HG03565 (cell line): ENCODE results near the gene POSTN.

ENCODE experiments used
- ATAC-seq: cut with Tn5 transposase; IDR thresholded peaks from one replicate; pipeline ENCODE4 v1.9.1; 2021; ENCODE audit warnings: mild to moderate bottlenecking, moderate library complexity; ENCODE audit not compliant: unreplicated experiment

Gene POSTN, protein sequence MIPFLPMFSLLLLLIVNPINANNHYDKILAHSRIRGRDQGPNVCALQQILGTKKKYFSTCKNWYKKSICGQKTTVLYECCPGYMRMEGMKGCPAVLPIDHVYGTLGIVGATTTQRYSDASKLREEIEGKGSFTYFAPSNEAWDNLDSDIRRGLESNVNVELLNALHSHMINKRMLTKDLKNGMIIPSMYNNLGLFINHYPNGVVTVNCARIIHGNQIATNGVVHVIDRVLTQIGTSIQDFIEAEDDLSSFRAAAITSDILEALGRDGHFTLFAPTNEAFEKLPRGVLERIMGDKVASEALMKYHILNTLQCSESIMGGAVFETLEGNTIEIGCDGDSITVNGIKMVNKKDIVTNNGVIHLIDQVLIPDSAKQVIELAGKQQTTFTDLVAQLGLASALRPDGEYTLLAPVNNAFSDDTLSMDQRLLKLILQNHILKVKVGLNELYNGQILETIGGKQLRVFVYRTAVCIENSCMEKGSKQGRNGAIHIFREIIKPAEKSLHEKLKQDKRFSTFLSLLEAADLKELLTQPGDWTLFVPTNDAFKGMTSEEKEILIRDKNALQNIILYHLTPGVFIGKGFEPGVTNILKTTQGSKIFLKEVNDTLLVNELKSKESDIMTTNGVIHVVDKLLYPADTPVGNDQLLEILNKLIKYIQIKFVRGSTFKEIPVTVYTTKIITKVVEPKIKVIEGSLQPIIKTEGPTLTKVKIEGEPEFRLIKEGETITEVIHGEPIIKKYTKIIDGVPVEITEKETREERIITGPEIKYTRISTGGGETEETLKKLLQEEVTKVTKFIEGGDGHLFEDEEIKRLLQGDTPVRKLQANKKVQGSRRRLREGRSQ

DNA sequence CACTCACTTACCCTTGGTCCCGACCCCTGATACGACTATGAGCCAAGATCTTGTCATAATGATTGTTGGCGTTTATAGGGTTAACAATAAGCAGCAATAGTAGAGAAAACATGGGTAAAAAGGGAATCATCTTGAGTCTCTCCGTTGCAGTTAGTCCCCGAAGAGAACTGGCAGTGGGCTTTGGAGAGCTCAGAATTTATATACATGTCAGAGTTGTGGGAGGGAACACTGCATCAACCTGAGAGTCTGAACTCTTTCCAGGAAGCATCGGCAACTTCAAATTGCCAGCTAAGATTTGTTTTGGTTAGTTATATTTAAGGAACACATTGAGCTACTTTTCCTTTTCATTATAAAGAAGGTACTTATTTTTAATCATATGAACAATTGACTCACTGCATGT is at the start of gene POSTN:
TSS of gene POSTN (minus strand) at position 172 of the 400 bp plus-strand sequence. CDS start at position 130, 42 bp downstream.
- ATAC-seq = no peak

DNA sequence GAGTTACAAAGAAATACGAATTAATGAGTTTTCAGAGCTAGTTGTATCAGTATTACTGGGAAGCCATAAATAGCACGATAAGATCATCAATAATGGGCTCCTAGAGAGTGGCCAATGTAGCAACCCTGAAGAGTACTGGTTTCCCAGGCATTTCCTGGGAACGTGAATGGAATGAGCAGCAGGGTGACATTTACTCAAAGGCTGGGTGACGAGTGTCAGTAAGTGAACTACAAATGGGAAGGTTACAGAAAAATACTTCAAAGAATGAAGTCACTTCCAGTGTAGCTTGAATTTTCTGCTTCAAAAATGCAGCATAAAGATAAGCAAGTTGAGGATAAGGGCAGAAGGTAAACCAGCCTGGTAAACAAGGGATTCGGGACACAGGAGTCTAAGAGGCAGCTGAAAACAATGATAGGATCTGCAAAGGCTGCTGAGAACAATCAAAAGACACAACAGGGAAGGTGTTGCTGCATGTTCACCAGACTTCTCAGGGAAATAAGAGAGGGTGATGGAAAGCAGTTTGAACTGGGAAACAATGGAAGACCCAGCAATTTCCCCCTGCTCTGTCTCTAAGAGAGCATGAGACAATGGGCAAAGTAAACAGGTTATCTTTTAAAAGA is 48.6 kb upstream of the POSTN start:
- no peak for ATAC-seq

DNA sequence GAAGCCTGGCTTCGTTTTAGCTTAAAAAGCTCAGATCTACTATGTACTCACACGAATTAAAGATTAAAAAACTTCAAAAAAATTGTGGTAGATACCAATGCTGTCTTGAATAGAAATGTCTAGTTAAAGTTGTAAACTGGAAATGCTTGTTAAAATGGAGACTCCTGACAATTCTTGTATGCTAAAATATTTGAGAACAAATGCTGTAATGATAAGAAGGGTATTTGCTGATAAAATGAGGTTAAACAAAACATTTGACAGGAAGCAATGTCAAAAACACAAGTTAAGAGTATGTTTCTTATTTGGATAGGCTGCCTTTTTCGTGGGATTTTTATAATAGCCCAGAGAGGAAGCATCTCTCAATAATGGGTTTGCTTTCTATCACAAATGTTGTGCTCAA is 48.0 kb upstream of the POSTN start:
- no peak for ATAC-seq

DNA sequence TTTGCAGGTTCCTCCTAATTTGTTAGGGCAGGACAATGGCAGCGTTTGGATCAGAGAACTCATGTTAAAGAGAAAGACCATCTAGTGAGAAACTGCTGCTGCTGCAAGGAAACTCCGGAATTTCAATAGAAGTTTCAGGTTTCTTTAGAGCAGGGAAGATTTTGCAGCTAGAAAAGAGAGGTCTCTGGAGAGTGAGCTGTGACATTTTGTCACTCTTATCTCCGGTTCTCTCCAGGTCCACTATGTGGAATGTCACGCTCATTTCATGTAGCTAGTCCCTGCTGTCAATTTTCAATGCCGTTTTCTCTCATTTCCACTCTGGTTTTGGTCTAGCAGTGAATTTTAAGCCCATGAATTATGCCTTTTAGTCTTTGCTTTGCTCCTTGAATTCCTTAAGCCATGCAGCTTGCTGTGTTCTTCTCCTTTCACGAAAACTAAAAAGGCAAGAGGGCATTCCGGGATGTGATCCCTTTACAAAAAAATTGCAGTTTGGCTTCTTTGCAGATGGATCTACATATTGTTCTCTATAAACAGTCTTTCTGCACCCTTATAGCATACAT is 46.7 kb upstream of the POSTN start:
- ATAC-seq = no peak

DNA sequence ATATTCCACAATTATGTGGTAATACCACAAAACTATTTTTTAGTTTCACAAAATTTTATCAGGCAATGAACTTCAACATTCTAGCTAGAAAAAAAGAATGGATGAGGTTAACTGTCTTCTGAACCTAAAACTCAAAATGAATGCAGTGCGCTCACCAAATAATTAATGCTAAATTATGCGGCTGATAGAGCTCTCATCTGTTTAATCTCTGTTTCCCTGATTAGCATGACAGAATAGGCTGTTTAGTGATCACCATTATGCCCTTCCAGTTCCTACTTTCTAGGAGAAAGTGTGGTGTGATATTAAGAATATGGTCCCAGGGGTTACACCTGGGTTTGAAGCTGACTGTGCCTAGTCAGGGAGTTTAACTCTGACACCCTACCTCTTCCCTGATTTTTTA is 42.8 kb upstream of the POSTN start:
- no peak for ATAC-seq

DNA sequence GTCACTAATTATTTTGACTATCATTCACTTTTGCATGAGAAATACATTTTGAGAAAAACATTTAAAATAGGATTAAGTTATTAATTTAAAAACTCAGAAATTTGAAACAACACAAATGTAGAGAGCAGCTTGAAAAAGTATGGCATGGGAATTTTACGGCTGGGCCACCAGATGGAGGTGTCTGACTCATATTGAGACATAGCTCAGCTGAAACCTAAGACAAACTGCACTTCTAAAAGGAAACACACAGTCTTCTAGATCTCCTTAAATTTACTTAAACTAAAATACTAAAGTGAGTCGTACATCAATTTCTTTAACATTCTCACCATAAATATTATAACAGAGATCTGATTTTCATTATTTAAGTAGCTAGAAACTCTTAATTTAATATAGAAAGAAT is 41.9 kb upstream of the POSTN start:
- no peak for ATAC-seq

DNA sequence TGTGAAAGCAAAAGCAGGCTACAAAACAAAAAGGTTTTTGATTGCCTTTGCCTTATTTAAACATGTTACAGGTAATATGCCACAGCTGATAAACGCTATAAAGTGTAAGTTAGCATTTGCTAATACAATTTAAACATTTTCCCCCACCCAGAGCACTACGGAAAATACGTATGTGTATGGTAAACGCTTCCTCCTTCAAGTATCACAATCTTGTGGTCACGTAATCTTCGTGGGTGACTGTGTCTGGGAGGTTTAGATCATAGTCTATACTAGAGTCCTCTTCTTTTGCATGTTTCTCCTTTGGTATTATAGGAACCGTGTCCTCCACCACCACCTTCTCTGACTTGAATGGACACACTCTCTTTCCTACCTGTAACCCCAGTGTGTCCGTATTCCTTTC is 38.1 kb upstream of the POSTN start:
- ATAC-seq = no peak

DNA sequence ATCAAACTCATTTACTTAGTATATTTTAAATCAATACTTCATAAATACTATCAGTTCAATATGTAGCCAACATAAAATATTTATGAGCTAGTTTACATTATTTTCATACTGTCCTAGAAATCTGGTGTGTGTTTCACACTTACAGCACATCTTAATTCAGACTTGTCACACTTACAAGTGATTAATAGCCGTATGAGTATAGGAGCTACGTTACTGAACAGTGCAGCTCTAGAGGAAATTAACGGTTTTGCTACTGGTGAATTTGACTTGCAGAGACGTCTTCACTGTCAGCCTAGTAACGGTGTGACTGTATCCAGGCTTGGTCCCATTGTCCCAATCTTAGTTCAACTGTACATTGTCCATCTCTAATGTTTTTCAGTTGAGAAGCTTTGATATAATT is 33.7 kb upstream of the POSTN start:
- ATAC-seq = no peak

DNA sequence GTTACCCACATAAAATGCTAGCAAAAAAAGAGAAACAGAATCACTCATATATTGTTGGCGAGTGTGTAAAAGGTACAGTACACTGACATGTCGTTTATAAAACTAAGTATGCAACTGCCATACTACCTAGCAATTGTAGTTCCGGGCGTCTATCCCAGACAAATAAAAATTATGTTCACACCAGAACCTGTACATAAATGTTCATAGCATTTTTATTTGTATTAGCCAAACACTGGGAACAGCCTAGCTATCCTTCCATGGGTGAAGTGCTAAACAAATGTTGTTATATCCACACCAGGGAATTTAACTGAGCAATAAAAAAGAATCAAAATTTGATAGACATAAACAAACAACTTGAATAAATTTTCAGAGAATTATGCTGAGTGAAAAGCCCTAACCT is 28.9 kb upstream of the POSTN start:
- no peak for ATAC-seq

DNA sequence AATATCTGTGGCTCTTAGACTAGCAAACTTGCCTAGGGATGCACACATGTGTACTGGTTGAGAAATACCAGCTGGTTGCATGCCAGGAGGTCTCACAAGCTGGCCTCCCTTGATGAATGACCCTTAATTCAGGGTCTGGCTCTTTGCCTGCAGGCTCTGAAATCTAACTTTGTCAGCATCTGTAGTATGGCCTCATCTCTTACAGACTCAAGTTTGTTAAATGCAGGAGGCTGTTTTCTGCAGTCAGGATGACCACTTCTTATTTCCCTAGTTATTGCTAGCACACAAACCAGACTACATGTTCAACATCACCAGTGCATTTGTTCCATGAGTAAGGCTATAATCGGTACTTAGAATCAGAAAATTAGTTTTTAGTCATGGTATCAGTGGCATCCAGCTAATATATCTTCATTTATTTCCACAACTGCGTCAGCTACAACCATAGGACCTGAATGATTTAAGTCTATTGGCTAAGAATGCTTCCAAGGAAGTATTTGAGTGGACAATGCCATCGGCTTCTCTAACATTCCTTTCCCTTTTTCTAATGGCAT is 23.3 kb upstream of the POSTN start:
- no peak for ATAC-seq

DNA sequence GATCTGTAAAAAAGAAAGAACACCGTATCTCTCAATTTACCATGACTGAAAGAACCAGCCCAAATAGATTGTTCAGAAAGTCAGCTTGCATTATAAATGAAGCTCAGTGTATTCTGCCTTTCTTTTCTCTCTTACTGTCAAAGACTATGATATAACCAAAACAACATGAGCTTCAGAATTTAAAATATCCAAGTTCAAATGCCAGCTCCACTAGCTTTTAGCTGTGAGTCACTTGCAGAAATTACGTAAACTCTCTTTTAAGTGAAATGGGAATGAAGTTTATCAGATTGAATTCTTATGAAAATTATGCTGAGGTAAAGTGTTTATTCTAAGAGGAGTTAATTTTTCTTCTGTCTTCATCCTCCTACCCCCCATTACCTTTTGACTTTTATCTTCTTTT is 20.0 kb upstream of the POSTN start:
- no peak for ATAC-seq

DNA sequence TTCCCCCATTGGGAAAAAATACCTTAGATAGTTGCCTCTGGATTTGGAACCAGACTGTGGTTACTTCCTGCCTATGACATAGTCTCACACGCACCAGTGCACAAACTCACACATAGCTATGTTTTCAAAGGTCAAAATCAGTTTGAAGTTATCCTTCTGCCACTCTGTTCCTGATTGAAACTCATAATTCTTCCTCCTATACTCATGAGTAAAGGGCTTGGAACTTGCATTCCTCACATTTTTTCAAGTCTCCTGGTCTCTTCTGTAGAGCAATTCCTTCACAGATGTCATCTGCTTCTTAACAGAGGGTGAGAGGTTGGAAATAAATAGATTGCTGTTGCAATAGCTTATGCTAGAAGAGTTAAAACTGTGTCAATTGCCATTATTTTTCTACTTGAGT is 18.6 kb upstream of the POSTN start:
- ATAC-seq = no peak

DNA sequence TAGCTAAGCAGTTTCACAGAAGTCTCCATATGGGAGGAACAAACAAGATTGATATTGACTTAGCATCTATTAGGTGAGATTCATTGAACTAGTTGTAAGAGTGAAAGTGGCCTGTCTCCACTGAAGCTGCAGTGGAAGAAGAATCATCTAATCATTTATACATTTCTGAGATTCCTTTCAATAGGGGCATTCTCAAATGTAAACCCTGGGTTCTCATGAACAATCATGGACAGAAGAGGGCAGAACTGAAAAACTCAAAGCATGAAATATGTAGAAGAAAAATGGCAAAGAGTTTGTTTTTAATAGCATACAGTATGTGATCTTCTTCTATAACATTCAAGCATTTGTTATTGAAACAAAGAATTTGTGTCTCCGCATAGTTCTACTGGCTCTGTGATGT is 17.6 kb upstream of the POSTN start:
- no peak for ATAC-seq

DNA sequence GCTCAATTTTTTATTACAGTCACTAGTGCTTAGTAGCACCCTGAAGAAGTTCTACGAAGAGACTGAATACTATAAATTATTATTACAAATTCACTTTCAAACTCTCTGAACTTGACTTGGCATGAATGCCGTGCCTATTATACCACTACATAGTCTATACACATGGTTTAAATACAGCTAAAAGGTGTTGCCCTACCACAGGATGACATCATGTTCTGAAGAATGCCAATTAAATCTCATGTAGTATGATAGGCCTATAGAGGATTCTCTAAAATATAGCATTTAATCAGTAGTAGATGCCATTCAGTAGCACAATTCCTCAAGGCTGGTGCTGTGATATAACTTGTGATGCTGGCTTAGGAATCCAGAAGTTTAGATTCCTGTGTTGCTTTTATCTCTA is 16.7 kb upstream of the POSTN start:
- no peak for ATAC-seq

DNA sequence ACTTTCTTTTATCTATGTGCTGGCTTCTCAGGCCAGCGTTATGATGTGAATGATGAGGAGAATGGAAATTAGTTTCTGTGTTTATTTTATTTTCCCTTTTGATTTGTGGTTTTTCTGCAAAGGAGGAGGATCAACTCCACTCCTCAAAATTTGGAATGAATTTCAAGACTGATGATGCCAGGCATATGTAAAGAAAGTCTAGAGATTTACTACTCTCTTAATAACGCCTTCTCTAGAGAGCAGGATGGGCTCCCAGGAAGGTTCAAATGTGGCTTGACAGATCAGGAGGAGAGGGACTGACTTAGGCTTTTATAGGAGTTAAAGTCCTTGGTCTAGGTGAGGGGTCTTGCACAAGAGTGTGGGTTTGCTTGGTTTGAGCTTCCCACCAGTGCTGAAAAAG is 15.1 kb upstream of the POSTN start:
- no peak for ATAC-seq

DNA sequence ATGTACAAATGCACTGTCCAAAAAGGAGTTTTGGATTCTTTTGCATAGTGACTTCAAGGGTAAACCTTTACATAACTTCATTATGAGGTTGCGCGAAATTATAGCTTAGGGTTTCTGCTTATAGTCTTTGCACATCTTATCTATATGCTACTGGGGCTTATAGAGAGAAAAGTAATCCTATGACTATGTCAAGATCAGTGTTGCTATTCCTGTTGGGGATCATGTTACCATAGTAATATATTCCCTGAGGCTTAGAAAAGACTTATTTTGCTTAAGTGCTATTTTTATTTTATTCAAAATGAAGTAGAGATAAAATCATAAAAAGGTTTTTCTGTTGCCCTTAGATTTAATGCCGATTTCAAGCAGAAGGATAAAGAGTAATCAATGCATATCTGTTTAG is 14.7 kb upstream of the POSTN start:
- no peak for ATAC-seq

DNA sequence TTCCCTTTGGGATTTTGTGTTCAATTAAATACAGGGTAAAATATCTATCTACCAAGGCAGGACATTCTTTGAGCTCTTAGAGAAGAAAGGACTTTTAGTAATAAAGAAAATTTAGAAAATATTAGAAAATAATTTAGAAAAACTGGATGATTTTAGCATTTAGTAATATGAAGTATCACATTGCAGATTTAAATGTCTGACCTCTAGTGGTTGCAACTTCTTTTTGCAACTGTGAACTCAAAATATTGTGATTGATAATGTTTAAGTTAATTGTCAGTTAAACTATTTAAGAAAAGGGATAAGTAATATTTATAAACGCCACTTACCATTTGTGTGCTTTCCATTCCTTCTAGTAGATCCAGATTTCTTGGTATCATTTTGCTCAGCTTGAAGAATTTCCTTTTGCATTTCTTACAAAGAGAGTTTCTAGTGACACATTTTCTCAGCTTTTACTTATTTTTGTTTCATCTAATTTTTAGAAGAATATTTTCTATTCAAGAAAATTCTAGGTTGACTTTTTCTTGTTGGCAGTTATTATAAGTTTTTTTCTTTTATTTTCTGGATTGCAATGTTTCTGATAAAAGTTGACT is 10.3 kb upstream of the POSTN start:
- ATAC-seq = no peak

DNA sequence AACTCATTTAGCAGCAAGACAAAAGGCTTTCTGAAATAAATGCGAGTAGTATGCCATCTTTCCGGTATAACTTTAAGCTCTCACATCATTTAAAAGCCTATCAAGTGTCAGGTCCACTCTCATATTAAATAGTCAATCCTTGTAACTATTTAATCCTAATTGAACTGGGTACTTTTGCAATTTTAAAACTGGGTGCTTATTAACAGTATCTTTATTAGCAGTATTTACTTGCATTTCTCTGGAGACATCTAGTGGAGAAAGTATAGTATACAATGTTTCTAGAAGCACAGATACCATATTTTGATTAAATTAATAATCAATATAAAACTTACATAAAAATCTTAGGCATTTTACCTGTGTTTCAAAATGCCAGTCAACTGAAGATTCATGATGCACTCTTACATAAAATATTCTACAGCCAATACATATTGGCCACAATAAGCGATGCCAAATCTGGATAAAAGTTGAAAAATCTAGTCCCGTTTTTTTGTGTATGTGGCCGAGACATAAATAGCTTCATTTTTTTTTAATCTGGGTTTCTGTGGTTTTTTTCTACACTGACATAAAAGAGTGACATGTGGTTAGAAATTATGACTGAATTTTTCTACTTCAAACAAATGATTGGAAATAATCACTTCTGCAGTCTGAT is 4.3 kb upstream of the POSTN start:
- ATAC-seq = no peak

DNA sequence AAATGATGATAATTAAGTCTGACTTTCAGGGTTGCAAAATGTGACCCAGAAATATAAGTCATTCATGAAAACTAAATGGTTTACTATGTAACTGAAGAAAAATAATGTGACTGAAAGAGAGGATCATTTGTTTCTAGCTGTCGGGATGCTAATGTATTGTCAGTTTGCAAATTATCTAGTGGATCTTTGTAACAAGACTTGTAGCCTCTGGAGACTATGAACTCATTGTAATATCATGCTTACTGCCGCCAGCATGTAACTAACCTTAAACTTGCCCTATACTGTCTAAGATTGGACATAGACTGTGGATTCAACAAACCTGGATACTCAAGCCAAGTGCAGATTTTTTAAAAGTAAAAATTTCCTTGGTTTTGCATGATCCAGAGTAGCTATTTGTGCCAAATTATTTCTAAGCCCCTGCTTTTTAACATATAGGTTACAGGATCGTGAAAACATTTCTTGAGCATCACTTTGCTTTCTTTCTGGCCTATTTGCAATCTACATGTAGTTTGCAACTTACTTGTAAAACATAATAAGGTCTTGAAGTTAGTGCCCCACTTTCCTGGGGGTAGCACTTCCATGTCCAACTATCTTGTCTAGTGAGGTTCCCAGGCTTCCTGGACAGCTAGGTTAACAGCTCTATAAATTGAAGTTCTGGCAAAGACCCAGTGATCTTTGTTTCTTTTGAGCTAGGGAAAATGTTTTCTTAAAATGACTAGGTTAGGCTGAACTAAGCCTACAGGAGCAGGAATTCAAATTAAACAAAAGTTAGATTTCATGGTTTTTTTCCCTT is 3.3 kb upstream of the POSTN start:
- no peak for ATAC-seq

DNA sequence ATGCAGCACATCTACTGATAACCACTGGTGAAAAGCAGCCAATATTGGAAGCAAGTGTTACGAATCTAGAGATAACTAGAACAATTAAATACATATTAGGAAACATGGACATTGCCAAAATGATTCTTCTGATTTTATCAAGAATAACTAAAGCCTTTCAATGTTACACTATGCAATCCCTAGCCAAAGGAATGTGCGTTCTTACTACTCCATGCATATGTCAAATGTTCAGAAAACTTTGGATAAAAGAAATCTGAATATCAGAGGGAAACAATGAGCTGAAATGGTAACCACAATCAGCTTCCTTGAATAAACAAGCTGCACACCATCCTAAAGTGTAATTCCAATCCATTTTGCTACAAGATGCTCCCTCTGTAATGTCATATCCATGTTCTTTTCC is 951 bp upstream of the POSTN start:
- no peak for ATAC-seq
